ENCODE data around the gene STPG3.

Gene STPG3

DNA sequence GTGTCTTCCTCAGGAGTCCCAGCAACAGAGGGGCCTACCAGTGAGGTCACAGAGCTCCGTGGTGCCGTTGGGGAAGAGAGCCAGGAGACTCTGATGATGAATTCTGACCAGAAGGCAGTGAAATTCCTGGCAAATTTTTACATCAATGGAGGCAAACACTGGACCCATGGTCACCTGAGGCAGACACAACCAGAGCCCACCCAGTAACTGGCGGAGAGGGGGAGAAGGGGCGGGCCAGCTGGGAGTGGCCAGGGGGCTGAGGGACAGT, at the start of gene STPG3:
TSS of gene STPG3 (plus strand) at position 93 of the 268 bp plus-strand sequence. CDS start at position 94, 1 bp downstream.
- no peak for DNase-seq

DNA sequence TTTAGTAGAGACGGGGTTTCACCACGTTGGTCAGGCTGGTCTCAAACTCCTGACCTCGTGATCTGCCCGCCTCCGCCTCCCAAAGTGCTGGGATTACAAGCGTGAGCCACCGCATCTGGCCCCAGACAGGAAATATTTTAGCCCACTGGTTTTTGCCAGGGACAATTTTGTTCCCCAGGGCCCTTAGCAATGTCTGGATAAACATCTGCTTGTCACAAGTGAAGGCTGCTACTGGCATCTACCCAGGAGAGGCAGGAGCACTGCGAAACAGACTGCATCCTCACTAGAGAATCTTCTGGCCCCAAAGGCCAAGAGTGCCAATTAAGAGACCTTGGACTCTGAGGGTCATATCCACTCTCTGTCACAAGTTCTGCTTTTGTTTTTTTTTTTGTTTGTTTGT, 48.1 kb upstream of the STPG3 start:
- no peak for DNase-seq

DNA sequence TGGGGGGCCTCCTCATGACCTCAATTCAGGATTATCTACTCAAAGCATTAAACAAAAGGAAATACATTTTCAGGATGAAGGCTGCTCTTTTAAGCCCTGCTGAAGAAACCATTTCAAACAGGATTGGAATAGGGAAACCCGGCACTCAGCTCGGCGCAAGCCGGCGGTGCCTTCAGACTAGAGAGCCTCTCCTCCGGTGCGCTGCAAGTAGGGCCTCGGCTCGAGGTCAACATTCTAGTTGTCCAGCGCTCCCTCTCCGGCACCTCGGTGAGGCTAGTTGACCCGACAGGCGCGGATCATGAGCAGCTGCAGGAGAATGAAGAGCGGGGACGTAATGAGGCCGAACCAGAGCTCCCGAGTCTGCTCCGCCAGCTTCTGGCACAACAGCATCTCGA, 46.4 kb upstream of the STPG3 start:
- no peak for DNase-seq

DNA sequence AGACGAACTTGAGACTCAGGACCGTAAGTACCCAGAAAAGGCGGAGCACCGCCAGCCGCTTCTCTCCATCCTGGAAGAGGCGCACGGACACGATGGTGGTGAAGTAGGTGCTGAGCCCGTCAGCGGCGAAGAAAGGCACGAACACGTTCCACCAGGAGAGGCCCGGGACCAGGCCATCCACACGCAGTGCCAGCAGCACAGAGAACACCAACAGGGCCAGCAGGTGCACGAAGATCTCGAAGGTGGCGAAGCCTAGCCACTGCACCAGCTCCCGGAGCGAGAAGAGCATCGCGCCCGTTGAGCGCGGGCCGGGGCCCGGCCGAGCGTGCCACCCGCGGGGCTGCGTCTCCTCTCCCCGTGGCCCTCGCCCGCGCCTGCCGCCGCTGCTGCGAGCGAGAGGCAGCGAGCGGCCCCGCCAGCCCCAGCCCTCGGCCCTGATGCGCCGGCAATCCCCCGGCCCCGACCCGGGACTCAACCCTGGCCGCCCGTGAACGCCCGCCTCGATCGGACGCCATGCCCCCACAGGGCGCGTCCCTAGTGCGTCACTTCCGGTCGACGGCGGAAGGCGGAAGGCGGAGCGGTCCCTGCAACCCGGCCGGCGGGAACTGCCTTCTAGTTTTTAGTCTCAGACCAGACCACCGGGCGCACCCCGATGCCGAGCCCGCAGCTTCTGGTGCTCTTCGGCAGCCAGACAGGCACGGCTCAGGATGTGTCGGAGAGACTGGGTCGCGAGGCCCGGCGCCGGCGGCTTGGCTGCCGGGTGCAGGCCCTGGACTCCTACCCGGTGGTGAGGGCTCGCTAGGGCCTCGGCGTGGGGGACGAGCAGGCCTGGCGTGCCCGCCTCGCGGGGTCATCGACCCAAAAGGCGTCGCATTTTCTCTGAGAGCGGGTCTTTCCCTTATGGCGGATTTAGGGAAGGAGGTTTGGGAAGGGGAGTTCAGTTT, 45.7 kb upstream of the STPG3 start, which contains the start of the genes NDOR1 and TMEM203:
TSS of gene NDOR1 (plus strand) at position 575 of the 944 bp plus-strand sequence. CDS start at position 653, 78 bp downstream.
TSS of gene TMEM203 (minus strand) at position 523 of the 944 bp plus-strand sequence. CDS start at position 289, 234 bp downstream.
- DNase-seq = peak; percentile 23 to 97 (median 86)

DNA sequence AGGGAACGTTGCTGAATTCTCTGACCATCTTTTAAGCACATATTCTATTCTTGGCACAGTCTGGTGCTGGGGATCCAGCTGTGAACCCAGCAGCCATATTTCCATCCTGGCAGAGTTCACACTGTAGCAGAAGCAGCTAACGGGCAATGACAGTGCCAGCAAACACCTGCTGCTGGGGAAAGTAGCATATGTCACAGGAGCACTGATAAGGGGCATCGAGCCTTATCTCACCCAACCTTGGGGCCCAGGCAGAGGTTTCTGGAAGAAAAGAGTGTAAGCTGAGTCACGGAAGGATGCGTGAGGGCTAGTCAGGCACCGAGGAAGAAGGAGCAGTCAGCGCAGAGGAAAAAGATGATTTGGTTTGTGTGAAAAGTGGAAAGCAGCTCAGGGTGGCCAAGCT, 44.5 kb upstream of the STPG3 start:
- DNase-seq = no peak

DNA sequence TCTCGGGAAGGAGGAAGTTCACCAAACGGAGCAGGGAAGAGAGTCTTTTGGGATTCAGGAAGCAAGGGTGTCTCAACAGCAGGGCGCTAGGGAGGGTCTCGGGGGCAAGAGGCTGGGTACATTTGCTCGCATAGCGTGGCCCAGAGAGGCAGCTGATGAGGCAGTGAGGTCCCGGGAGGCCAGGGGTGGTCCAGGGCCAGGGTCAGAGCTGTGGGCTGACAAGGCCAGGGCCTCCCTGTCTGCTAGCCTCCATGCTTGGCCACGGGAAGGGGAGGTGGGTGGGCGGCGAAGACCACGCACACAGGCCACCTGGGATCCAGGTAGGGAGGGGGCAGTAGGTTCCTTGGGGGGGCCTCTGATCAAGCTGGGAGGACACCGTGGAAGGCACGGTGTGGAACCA, 39.6 kb upstream of the STPG3 start:
- no peak for DNase-seq

DNA sequence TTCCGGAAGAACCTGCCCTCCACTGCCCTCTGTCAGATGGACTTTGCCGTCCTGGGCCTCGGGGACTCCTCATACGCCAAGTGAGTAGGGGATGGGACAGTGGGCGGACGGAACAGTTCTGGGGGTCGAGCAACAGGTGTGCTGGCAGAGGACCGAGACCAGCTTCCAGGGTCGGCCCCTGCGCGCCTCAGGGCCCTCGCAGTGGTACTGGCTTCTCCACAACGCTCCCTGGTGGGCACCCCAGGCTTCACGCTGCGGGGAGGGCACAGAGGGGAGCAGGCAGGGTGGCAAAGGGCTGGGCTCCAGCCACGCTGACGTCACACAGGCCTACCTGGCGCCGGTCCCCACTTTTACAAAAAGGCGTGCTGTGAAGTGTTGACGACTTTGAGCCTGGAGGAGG, 38.6 kb upstream of the STPG3 start:
- no peak for DNase-seq

DNA sequence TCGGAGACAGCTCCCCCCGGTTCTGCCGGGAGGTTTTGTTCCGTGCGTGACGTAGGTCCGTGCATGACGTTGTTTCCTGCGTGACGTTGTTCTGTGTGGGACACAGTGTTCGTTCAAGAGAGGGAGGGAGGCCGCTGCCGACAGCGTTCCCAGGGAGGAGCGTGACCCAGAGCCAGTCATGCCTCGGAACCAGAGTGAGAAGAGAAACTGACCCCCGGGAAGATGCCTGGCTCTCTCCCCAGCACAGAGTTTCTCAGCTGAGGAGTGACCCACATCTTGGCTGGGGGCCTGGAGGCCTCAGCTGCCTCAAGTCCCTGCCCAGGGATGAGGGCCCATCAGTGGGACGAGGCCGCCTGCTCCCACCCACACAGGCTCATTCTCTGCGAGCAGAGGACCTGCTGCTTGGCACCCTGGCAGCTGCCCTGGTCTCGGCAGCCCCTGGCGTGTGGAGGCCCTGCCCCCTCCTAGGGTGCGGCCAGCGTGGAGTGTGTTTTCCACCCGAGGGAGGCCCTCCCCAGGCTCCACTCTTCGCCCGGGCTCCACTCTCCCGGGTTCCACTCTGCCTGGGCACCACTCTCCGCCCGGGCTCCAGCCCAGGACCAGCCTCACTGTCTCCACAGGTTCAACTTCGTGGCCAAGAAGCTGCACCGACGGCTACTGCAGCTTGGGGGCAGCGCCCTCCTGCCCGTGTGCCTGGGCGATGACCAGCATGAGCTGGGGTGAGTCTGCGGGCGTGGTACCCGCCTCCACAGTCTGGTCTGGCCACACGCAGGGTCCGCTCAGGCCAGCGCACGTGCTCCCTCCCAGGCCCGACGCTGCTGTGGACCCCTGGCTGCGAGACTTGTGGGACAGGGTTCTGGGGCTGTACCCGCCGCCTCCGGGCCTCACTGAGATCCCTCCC, 37.7 kb upstream of the STPG3 start:
- peak in 7 of 56 donors; percentile 10 to 52 (median 29) for DNase-seq

DNA sequence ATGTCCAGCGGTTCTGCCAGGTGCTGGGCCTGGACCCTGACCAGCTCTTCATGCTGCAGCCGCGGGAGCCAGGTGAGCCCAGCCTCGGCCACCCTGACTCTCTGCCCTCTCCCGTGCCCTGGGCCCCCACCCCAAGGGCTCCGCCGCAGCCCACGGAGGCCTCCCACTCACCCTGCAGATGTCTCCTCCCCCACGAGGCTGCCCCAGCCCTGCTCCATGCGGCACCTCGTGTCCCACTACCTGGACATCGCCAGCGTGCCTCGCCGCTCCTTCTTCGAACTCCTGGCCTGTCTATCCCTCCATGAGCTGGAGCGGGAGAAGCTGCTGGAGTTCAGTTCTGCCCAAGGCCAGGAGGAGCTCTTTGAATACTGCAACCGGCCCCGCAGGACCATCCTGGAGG, 36.5 kb upstream of the STPG3 start:
- no peak for DNase-seq

DNA sequence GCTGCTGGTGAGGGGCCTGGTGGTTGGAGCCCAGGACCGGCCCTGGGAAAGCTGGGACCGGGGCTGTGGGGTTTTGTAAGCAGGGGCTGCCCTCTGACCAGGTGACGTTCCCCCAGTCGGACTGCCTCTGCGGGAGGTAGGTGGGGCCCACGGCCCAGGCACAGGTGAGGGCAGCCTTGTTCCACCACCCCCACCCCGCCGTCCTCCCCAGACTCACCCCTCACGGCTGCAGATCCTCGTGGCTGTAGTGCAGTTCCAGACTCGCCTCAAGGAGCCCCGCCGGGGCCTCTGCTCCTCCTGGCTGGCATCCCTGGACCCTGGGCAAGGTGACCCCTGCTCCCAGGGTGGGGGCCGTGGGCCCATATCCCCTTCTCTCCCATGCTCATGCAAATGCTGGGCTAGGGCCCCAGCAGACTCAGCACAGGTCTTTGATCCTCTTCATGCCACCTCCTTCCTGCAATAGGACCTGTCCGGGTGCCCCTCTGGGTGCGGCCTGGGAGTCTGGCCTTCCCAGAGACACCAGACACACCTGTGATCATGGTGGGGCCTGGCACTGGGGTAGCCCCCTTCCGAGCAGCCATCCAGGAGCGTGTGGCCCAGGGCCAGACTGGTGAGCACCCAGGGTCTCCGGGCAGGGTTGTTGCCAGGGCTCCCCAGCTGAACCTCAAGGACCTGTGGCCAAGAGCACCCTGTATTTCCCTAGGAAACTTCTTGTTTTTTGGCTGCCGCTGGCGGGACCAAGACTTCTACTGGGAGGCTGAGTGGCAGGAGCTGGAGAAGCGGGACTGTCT, 35.7 kb upstream of the STPG3 start:
- DNase-seq = no peak

DNA sequence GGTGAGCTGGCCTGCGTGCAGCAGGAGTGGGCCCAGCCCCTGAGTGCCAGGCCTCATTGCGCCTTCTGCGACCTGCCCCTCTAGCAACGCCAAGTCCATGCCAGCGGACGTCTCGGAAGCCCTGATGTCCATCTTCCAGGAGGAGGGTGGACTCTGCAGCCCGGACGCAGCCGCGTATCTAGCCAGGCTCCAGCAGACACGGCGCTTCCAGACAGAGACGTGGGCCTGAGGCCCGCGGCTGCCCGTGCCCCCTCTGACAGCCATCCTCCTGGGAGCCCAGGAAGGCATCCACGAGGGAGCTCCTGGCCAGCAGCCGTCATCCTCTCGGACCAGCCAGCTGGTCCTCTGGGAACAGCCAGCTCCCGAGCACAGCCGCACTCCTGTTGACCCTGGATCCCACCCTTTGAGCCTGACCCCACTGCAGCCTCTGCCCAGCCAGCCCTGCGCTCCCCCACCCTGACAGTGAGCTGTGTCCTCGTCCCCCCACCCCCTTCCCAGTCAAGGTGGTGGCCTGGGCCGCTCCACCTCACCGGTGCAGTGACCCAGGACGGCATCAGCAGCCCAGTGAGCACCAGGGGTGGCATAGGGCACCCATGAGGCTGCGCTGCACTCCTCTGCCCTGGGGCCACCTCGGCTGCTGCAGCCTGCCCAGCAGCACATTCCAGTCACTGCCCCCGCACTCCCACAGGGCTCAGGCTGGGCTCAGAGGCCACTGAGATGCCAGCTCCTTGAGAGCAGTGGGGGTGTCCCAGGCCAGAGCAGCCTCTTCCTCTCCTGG, 34.7 kb upstream of the STPG3 start:
- no peak for DNase-seq

DNA sequence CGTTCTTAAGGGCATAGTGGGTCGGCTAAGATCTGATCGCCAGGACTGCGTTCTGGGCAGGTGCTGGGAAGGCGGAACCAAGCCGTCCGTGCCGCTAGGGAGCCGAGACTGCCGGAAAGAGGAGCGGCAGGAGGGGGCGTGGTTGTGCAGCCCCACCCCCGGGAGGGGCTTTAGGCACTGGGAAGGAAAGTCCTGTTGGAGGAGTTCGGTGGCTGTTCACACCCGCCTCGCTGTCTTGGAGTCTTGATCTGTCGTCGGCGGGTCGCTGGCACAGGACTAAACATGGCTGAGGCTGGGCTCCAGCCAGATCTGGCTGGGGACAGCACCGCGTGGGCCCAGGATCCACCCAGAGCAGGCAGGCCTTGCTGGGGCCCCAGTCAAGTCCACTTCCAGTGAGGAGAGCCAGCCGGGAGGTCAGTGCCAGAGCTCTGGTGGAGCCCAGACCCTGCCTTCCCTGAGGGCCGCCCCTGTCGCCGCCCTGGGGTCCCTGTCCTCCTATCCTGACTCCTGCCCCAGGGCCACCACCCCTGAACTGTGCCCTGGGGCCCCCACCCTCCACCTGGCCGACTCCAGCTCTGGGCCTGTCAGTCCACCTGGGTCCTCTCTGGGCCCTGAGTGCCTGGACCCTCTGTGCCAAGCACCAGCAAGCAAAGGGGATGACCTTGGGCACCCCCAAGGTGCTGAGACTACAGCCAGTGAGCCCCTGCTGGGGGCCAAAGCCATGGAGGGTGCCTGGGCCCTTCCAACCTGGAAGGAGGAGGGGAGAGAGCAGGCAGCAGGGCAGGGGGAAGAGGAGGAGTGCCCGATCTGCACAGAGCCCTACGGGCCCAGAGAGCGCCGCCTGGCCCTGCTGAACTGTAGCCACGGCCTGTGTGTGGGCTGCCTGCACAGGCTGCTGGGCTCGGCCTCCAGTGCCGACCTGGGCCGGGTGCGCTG, 33.5 kb upstream of the STPG3 start:
- no peak for DNase-seq

DNA sequence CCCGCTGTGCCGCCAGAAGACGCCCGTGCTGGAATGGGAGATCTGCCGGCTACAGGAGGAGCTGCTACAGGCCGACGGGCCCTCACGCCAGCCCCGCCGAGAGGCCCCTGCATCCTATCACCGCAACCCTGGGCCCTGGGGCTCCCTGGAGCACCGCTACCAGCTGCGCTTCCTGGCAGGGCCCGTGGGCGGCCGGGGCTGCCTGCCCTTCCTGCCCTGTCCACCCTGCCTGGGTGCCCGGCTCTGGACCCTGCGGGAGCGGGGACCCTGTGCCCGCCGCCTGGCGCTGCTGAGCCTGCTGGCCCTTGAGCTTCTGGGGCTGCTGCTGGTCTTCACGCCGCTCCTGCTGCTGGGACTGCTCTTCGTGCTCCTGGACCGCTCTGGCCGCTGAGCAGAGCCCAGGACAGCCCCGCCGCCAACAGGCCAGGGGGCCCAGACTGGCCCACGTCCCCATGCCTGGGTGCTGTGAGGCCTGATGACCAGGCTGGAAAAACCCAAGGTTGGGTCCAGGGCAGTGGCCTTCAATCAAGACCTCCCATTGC, 32.8 kb upstream of the STPG3 start:
- DNase-seq = no peak

DNA sequence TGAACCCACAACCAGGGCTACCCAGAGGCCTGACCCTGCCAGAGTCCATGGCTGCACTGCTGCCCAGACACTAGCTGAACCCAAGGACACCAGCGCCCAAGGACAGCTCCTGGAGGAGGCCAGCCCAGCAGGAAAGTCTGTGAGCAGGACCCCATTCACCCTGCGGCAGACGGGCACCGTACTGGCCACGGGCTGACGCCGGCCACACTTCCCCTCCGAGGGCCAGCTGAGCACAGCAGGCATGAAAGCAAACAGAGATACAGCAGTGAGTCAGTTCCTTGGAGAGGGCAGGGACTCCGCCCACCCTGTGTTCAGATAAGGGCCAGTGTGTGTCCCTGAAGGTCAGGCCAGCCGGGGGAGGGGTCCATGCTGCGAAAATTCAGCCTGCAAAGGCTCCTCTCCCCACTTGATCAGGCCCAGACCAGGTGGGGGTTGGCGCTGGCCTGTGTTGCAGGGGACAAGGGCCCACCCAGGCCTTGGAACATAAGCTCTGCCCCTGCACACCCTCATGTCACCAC, 32.3 kb upstream of the STPG3 start:
- no peak for DNase-seq

DNA sequence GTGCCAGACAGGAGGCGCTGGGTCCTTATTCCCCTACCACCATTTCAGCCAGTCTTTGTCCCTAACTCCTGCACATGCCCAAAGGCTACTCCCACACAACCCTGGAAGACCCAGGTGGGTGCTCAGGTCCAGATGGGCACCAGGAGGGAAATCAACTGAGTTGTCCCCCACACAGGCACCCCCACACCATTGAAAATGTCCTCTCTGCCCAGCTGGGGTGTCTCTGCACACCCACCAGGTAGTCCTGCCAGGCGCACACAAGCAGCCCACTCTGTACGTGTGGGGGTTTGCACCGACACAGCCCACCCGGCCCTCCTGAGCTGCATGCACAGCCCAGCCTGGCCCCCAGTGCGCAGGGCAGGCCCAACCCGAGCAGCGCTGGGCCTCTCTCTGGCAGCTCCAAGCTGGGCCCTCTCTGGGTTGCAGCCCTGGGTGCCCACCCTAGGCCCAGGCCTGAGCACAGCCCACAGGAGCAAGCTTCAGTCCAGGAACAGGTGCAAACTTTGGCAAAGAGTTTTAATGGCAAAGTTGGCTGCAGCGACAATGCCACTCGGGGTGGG, 31.2 kb upstream of the STPG3 start:
- DNase-seq = no peak

DNA sequence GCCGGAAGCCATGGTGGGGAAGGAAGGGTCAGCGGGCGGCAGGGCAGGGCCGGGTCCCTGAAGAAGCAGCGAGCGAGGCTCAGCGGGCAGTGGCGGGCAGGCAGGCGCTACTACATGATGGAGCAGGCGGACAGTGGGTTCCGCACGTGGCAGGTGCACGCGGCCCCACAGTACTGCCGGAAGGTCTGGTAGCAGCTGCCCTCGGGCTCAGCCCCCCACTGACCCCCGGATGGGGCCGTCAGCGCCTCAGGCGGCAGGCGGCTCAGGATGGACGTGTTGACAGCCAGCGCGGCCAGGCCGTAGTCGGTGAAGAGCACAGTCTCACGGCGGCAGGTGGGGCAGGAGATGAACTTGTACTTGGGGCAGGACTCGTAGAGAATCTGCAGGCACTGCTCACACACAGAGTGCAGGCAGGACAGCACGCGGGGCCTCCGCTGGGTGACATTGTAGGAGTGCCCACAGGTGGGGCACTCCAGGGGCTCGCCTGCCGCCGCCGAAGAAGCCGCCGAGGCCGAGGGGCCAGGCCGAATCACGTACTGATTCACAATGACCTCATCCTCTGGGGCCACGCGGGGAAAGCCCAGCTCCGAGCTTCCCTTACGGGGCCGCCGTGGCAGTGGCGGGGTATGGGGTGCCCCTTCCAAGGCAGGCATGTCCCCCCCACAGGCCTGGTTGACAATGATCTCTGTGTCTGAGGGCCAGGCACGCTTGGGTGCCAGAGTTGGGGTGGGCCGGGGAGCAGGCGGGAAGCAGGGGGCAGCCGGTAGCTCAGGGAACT, 30.6 kb upstream of the STPG3 start:
- DNase-seq = no peak

DNA sequence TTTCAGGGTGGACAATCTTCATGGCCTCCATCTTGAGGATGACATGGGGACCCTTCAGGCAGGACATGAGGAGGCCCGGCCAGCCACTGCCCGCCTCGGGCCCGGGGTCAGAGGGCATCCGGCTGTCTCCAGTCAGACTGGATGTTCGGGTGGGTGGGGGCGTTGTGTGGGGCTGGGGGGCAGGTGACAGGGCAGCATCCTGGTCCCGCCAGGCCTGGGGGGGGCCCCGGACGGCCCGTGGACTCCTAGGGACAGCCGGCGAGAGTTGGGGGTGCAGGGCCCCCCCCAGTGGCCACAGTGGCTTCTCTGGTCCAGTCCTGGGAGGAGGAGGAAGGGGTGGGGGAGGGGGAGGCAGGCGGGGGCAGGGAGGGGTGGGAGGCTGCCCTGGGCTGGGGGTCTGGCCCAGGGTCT, 30.0 kb upstream of the STPG3 start:
- DNase-seq = no peak
